RPMI8226 (cell line): ENCODE measurements around the gene MCF2L2.

ENCODE experiments used
- DNase-seq: peaks from one replicate; pipeline ENCODE4 v3.0.0-alpha.2; 2015

The MCF2L2 gene

DNA sequence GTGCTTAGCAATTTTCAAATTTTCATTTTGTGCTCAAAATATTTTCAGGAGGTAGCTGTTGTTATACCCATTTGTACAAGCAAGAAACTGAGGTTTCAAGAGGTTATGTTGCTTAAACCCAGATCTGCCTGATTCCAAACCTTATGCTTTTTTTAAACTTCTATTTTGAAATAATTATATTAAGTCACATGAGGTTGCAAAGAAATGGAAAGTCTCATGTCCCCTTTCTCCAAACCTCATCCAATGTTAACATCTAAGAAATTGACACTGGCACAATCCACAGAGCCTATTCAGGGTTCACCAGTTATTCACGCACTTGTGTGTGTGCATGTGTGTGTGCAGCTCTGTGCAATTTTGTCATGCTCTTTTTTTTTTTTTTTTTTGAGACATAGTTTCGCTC is 140.3 kb downstream of the MCF2L2 start:
- DNase-seq: no peak

DNA sequence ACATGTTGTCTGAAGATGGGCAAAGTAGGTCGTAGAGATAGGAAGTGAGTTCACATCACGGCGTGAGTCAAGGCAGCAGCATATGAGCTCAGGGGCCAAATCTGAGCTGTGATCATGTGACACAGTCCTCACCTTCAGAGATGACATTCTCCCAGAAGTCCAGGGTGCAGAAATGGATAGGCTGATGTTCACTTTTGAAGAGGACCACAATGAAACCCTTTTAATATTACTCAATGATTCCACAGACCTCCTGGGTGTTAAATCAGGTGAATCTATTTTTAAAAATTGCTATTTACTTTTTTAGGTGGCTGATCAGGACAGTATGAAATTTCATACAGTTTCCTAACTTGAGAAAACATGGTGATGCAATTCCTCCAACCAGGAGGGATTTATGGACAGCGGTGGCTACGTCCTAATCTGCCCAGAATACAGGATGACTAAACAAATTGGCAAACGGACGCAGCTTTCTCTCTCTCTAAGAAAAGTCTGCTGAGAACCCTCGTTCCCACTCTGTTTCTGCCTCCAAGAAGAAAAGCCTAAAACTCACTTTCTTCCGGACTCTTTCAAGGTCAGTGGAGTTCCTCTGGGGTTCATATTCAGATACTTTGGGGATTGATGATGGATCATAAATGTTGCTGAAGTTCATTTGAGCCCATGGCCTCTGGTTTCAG is 141.0 kb downstream of the MCF2L2 start:
- DNase-seq: no peak

DNA sequence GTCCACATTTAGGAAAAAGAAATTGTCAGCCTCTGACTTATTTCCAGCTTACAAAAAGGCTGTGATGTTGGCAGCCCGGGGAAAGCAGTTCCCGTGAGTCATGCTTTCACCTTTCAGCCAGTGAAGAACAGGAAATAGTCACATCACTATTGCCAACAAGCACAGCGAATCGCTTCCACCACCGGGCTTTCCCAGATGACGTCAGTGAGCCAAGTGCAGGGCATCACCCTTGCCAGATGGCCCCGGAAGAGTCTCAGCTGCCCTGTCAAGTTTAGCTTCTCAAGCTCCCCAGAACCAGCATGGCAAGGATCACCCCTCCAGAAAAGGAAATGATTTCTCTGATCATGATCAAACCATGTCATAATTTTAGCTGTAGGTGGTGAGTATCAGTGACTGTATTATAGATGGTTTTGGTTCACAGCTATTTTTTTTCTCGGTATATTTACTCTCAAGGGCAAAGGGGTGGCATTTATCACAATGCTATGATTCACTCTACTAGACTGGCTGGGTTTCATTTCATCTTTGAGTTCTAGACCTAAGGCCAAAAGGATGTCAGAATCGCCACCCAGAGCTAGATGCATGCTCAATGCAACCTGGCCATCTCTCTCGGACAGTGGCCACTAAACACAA is 142.5 kb downstream of the MCF2L2 start:
- peak; percentile 94 for DNase-seq

GRCh38 chr3:183285318-183285717 is 143.1 kb downstream of the MCF2L2 start:
- no peak for DNase-seq

DNA sequence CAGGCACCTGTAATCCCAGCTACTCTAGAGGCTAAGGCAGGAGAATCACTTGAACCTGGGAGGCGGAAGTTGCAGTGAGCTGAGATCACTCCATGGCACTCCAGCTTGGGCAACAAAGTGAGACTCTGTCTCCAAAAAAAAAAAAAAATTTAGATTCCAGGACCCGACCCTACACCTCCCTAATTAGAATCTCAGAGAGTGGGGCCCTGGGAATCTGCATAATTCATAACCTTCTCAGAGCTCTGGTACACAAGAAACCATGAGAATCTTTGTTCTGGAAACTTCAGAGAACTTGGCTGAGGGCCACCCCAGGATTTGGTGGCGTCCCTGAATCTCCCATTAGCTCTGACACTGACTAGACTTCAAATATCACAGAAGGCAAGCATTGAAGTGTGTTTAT is 143.8 kb downstream of the MCF2L2 start:
- no peak for DNase-seq

- DNase-seq: no peak
Observed at GRCh38 chr3:183283886-183284285, 144.5 kb downstream of the MCF2L2 start.

GRCh38 chr3:183281126-183281797 is 147.2 kb downstream of the MCF2L2 start:
- DNase-seq: no peak

- DNase-seq: no peak
Observed at GRCh38 chr3:183279371-183279770, 149.0 kb downstream of the MCF2L2 start.

- no peak for DNase-seq
Observed at GRCh38 chr3:183278479-183279088, 149.8 kb downstream of the MCF2L2 start.

DNA sequence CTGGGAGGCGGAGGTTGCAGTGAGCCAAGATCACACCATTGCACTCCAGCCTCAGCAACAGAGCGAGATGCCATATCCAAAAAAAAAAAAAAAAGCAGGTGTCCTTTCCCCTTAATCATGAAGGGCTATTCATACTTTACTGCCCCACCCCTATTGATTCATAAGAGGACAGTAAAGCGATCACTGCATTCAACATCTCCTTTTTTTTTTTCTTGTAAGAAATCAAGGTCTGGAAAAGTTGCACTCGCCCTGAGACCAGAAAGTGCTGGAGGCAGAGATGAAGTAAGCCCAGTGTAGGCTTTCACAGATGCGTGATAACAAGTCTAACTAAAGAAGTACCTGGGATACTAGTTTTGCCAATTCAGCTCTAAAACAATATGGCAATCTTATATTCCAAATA is 151.2 kb downstream of the MCF2L2 start:
- DNase-seq: no peak

DNA sequence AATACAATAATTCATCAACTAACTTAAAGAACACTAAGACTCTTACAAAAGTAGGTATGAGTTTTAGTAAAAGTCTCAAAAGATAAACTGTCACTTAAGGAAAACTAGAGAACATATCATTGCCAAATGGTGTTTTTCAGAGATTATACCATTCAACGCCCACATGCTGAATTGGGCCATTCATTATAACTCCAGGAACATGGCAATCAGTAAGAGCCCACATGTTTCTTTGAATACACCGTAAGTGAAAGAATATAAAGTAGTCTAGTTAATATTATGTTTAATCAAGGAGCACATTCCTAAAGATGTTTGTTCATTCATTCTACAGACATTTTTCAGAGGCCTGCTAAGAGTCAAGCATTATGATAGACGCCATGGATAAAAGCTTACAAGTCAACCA is 152.5 kb downstream of the MCF2L2 start:
- DNase-seq: no peak

- peak; percentile 79 for DNase-seq
Observed at GRCh38 chr3:183275418-183275817, 153.0 kb downstream of the MCF2L2 start.

- DNase-seq: no peak
Observed at GRCh38 chr3:183274609-183275008, 153.8 kb downstream of the MCF2L2 start.

- DNase-seq: no peak
Observed at GRCh38 chr3:183272791-183273190, 155.6 kb downstream of the MCF2L2 start.

GRCh38 chr3:183272142-183272541 is 156.3 kb downstream of the MCF2L2 start:
- no peak for DNase-seq

DNA sequence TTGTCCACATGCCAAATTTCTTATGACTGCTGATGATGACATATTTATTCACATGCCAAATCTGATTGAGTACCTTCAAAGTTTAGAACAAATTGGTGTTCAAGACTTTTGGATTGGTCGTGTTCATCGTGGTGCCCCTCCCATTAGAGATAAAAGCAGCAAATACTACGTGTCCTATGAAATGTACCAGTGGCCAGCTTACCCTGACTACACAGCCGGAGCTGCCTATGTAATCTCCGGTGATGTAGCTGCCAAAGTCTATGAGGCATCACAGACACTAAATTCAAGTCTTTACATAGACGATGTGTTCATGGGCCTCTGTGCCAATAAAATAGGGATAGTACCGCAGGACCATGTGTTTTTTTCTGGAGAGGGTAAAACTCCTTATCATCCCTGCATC is 158.1 kb downstream of the MCF2L2 start:
- no peak for DNase-seq

- DNase-seq: no peak
Observed at GRCh38 chr3:183269345-183269744, 159.1 kb downstream of the MCF2L2 start.

DNA sequence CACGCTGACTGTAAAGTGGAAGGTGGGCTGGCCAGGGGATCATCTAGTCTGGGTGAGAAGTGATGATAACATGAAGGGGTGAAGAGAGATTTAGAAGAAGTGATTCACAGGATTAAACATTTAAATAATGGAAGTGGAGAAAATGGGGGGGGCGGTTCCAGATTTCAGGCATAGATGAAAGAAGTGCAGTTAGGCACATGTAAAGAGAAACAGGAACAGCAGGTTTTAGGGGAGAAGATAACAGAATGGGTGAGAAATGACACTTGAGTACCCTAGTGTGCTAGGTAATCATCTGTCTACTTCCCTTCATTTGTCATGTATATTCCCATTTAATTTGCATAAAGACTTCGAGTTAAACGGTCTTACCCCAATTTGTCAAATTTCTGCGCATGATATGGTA is 160.1 kb downstream of the MCF2L2 start:
- no peak for DNase-seq

- DNase-seq: no peak
Observed at GRCh38 chr3:183267140-183267539, 161.3 kb downstream of the MCF2L2 start.

DNA sequence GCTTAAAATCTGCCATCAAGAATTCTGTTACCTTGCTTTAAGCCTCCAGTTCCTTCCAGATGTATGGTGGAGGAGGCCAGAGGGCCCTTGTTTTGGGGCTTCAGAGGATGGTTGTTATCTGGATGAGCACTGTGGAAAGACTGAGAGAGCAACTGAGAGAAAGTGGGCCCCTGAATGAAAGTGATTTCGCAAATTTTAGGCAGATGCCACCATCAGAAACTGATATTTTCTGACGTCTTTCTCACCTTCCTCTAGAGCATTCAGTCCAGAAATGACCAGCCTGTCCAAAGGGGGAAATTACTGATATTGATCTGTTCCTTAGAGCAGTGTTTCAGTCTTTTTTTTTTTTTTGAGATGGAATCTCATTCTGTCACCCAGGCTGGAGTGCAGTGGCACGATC is 162.0 kb downstream of the MCF2L2 start:
- DNase-seq: no peak

GRCh38 chr3:183265834-183266417 is 162.5 kb downstream of the MCF2L2 start:
- DNase-seq: no peak

DNA sequence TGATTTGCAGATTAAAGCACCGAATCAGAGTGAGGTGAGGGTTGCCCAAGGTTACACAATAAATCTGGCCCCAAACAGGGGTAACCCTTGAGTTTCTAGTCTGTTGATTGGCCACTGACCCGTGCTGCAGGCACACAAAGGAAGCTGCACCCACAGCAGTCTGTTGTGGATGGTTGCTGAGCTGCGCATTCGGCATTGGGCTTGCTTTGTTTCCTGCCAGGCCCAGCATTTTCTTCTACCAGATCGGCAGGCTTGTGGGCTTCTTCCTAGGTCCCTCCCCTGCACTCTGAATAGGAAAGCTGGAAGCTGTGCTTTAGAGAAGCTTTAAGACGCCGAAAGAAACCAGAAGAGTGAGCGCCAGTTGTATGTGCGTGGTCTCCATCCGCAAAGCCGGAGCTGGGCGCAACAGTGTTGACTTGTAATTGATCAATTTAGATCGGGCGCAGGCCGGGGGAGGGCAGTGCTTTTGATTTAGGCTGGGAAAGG is 163.2 kb downstream of the MCF2L2 start:
- DNase-seq: no peak

DNA sequence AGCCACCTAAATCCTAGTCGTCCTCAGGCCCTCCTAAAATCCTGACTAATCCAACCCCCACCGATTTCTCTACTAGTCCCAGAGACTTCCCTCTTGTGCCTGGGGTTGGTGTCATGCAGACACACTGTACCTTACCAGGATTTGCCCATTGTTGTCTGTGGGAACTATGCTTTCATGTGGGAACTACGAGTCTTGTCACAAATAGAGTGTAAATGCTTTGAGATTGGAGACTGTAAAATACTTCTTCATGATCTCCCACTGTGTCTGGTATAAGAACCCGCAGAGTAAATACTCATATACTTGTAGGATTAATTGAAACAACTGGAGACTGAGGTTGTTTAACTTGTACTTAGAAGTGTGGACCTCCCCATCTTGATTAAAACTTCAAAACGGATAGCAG is 164.2 kb downstream of the MCF2L2 start:
- DNase-seq: no peak
